DMS79 treated with DMSO at 0.1 percent for 48 hours (cell line): Measurements from ENCODE around the gene ABCE1.
A peak's percentile ranks its signal among the peaks of the same experiment; 100 is the strongest.

ENCODE experiments used
- DNase-seq: peaks from one replicate; lab custom pipeline; 2025; lab: John Stamatoyannopoulos, UW

Gene ABCE1

GRCh38 chr4:145097821-145098674, at the start of gene ABCE1, which contains the start of gene ANAPC10:
ABCE1 (plus strand) TSS chr4:145098311; CDS start chr4:145104413, 6,102 bp downstream.
ANAPC10 (minus strand) TSS chr4:145098196; CDS start chr4:145096099, 2,097 bp downstream.
- peak; percentile 81 for DNase-seq

- DNase-seq = no peak
These were observed 49.3 kb upstream of the ABCE1 start for GRCh38 chr4:145048817-145049216.

- DNase-seq = no peak
These were observed 48.9 kb upstream of the ABCE1 start for GRCh38 chr4:145049241-145049640.

- no peak for DNase-seq
These were observed 42.4 kb upstream of the ABCE1 start for GRCh38 chr4:145055533-145056257.

- DNase-seq = no peak
These were observed 41.6 kb upstream of the ABCE1 start for GRCh38 chr4:145056325-145057130.

GRCh38 chr4:145058256-145058655, 39.9 kb upstream of the ABCE1 start:
- DNase-seq = no peak

GRCh38 chr4:145061318-145061920, 36.7 kb upstream of the ABCE1 start:
- DNase-seq = peak; percentile 10

GRCh38 chr4:145066063-145066501, 32.0 kb upstream of the ABCE1 start:
- no peak for DNase-seq

- DNase-seq = no peak
These were observed 28.8 kb upstream of the ABCE1 start for GRCh38 chr4:145069361-145069760.

- DNase-seq = no peak
These were observed 26.6 kb upstream of the ABCE1 start for GRCh38 chr4:145071560-145071959.

- DNase-seq = no peak
These were observed 22.2 kb upstream of the ABCE1 start for GRCh38 chr4:145075742-145076468.

GRCh38 chr4:145076469-145076855, 21.6 kb upstream of the ABCE1 start:
- no peak for DNase-seq

GRCh38 chr4:145081756-145082155, 16.4 kb upstream of the ABCE1 start:
- DNase-seq = no peak

GRCh38 chr4:145083891-145084605, 14.1 kb upstream of the ABCE1 start:
- DNase-seq = no peak

GRCh38 chr4:145090380-145090779, 7.7 kb upstream of the ABCE1 start:
- DNase-seq = no peak

- DNase-seq = no peak
These were observed 4.5 kb upstream of the ABCE1 start for GRCh38 chr4:145093638-145094037.

GRCh38 chr4:145097331-145097820, 735 bp upstream of the ABCE1 start:
- no peak for DNase-seq

GRCh38 chr4:145098675-145099037, 545 bp downstream of the ABCE1 start:
- peak; percentile 32 for DNase-seq

GRCh38 chr4:145099653-145100052, 1.5 kb downstream of the ABCE1 start:
- no peak for DNase-seq

- no peak for DNase-seq
These were observed 3.0 kb downstream of the ABCE1 start for GRCh38 chr4:145101091-145101490.
